ENCODE results near the gene CD209. TPM values are rescaled to one million over a fixed set of nuclear protein-coding genes. Genes with fewer than 3 reads are reported as not detected.

The CD209 gene
- total RNA-seq, 1 experiment from 2014 or later: not detected

DNA sequence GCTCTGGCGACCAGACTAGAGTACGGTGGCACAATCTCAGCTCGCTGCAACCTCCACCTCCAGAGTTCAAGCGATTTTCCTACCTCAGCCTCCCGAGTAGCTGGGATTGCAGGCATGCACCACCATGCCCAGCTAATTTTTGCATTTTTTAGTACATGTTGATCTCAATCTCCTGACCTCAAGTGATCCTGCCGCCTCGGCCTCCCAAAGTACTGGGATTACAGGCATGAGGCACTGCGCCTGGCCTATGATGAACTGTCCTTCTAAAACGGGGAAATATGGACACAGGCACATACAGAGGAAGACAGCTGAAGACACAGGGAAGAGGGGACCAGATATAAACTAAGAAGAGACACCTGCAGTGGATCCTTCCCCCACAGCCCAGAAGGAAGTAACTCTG, 28.4 kb upstream of the CD209 start:
- intact Hi-C loops (cut with micrococcal nuclease; ENCODE audit: unreplicated experiment): no loop called here
- no peak for DNase-seq
- no peak overlapping the region for H3K4me3 Mint-ChIP-seq (ENCODE audit: unreplicated experiment)
- Histone ChIP-seq H3K4me1 (no peaks in the 10 kb centered on the region), H3K36me3 (ENCODE audit: control insufficient read depth, insufficient read depth, low read length) (no peaks in the 10 kb centered on the region), H3K27me3 (replicated peaks; ENCODE audit: control insufficient read depth, insufficient read depth, low read length) (no peaks in the 10 kb centered on the region), H3K4me3 (ENCODE audit: low read depth, low read length) (no peak overlapping the region), H3K9me3 (no peaks in the 10 kb centered on the region)
- ChIA-PET POLR2A (no interaction called here), CTCF (no interaction called here)
- H3K9me3 Mint-ChIP-seq (ENCODE audit: unreplicated experiment): no peaks in the 10 kb centered on the region
- TF ChIP-seq, protein P1, sequence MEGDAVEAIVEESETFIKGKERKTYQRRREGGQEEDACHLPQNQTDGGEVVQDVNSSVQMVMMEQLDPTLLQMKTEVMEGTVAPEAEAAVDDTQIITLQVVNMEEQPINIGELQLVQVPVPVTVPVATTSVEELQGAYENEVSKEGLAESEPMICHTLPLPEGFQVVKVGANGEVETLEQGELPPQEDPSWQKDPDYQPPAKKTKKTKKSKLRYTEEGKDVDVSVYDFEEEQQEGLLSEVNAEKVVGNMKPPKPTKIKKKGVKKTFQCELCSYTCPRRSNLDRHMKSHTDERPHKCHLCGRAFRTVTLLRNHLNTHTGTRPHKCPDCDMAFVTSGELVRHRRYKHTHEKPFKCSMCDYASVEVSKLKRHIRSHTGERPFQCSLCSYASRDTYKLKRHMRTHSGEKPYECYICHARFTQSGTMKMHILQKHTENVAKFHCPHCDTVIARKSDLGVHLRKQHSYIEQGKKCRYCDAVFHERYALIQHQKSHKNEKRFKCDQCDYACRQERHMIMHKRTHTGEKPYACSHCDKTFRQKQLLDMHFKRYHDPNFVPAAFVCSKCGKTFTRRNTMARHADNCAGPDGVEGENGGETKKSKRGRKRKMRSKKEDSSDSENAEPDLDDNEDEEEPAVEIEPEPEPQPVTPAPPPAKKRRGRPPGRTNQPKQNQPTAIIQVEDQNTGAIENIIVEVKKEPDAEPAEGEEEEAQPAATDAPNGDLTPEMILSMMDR (IDR thresholded peaks at IDR 0.05; ENCODE audit: insufficient read depth in 1 of 2, low read depth in 1 of 2, low read length in 1 of 2, severe bottlenecking in 1 of 2, unreplicated experiment in 1 of 2): no peak
- no peaks in the 10 kb centered on the region for H3K27me3 Mint-ChIP-seq (ENCODE audit: insufficient read depth, unreplicated experiment)
- BruUV-seq (replicated peaks): no TSS peak
- no peak overlapping the region for H3K27ac Mint-ChIP-seq (ENCODE audit: unreplicated experiment)
- peaks cover 9% of the 10 kb centered on the region for H3K4me1 Mint-ChIP-seq (ENCODE audit: low read depth, unreplicated experiment)
- no peaks in the 10 kb centered on the region for H3K36me3 Mint-ChIP-seq (ENCODE audit: insufficient read depth, unreplicated experiment)

DNA sequence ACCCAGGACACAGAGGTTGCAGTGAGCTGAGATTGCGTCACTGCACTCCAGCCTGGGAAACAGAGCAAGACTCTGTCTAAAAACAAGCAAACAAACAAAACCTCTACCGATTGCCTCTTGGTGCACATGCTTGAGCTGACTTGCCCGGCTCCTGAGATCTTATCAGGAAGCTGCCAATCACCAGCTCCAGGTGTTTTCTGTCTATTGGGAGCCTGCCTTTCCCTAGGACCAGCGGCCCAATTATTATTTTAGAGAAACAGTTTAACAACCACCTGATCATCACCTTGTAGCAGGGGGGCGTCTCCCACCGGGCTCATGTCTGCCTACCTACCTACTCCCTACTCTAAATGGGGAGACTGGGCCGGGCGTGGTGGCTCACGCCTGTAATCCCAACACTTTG, 26.5 kb upstream of the CD209 start:
- Mint-ChIP-seq H3K9me3 (ENCODE audit: unreplicated experiment) (no peaks in the 10 kb centered on the region), H3K4me3 (ENCODE audit: unreplicated experiment) (no peak overlapping the region), H3K4me1 (ENCODE audit: low read depth, unreplicated experiment) (peaks cover 9% of the 10 kb centered on the region), H3K27ac (ENCODE audit: unreplicated experiment) (no peak overlapping the region), H3K36me3 (ENCODE audit: insufficient read depth, unreplicated experiment) (no peaks in the 10 kb centered on the region), H3K27me3 (ENCODE audit: insufficient read depth, unreplicated experiment) (no peaks in the 10 kb centered on the region)
- no peak overlapping the region for H3K4me3 ChIP-seq (ENCODE audit: low read depth, low read length)
- intact Hi-C loops (cut with micrococcal nuclease; ENCODE audit: unreplicated experiment): no loop called here
- ChIA-PET POLR2A (no interaction called here), CTCF (no interaction called here)
- H3K36me3 ChIP-seq (ENCODE audit: control insufficient read depth, insufficient read depth, low read length): no peaks in the 10 kb centered on the region
- BruUV-seq (replicated peaks): no TSS peak
- H3K9me3 ChIP-seq: no peaks in the 10 kb centered on the region
- no peaks in the 10 kb centered on the region for H3K27me3 ChIP-seq (replicated peaks; ENCODE audit: control insufficient read depth, insufficient read depth, low read length)
- no peak for DNase-seq
- H3K4me1 ChIP-seq: no peaks in the 10 kb centered on the region
- TF ChIP-seq, protein P1 (IDR thresholded peaks at IDR 0.05; ENCODE audit: insufficient read depth in 1 of 2, low read depth in 1 of 2, low read length in 1 of 2, severe bottlenecking in 1 of 2, unreplicated experiment in 1 of 2): no peak

DNA sequence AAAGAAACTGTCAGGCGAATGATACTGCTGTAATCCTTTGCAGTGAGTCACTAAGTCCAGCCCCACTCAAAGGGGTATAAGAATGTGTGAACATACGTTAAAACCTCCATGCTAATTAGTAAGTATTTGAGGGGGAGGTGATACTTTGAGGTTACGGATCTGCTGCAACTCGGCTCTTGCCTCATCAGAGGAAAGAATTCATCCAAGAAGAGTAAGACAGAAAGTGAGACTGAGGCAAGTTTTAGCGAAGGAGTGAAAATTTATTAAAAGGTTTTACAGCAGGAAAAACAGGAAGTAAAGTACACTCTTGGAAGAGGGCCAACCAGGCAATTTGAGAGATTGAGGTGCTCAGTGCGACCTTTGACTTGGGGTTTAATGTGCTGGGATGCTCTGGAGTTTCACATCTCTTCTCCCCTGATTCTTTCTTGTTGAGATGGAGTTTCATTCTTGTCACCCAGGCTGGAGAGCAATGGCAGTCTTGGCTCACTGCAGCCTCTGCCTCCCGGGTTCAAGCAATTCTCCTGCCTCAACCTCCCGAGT, 25.5 kb upstream of the CD209 start:
- Histone ChIP-seq H3K4me1 (no peaks in the 10 kb centered on the region), H3K4me3 (ENCODE audit: low read depth, low read length) (no peak overlapping the region), H3K36me3 (ENCODE audit: control insufficient read depth, insufficient read depth, low read length) (no peaks in the 10 kb centered on the region), H3K27me3 (replicated peaks; ENCODE audit: control insufficient read depth, insufficient read depth, low read length) (no peaks in the 10 kb centered on the region), H3K9me3 (no peaks in the 10 kb centered on the region)
- no peak overlapping the region for H3K4me3 Mint-ChIP-seq (ENCODE audit: unreplicated experiment)
- intact Hi-C loops (cut with micrococcal nuclease; ENCODE audit: unreplicated experiment): no loop called here
- no TSS peak for BruUV-seq (replicated peaks)
- H3K36me3 Mint-ChIP-seq (ENCODE audit: insufficient read depth, unreplicated experiment): no peaks in the 10 kb centered on the region
- ChIA-PET CTCF (no interaction called here), POLR2A (no interaction called here)
- TF ChIP-seq, protein P1 (IDR thresholded peaks at IDR 0.05; ENCODE audit: insufficient read depth in 1 of 2, low read depth in 1 of 2, low read length in 1 of 2, severe bottlenecking in 1 of 2, unreplicated experiment in 1 of 2): no peak
- peaks cover under 1% of the 10 kb centered on the region for H3K27me3 Mint-ChIP-seq (ENCODE audit: insufficient read depth, unreplicated experiment)
- peak overlapping the region; percentile 9 for H3K27ac Mint-ChIP-seq (ENCODE audit: unreplicated experiment)
- H3K9me3 Mint-ChIP-seq (ENCODE audit: unreplicated experiment): no peaks in the 10 kb centered on the region
- H3K4me1 Mint-ChIP-seq (ENCODE audit: low read depth, unreplicated experiment): peaks cover 9% of the 10 kb centered on the region
- DNase-seq: no peak
